WTC11 (cell line): Measurements from ENCODE around the gene BCORL1. TPM values are rescaled to one million over a fixed set of nuclear protein-coding genes. Genes with fewer than 3 reads are reported as not detected.

ENCODE experiments used
- ATAC-seq: fragments of 200-7000 bp; cut with Tn5 transposase; 2 replicates; pipeline ENCODE4 v1.10.0; 2021; ENCODE audit warnings: mild to moderate bottlenecking, moderate library complexity
- CTCF ChIA-PET: fragments of 300-600 bp; sonication (Branson Sonifier 250); formaldehyde crosslinking; loops from one replicate; lab custom pipeline; 2021; ENCODE audit warnings: antibody characterized with exemption; lab: Charles Lee
- POLR2A ChIA-PET: fragments of 350-600 bp; sonication (Branson Sonifier 250); formaldehyde crosslinking; loops from one replicate; lab custom pipeline; 2021; ENCODE audit warnings: antibody characterized with exemption; lab: Charles Lee
- DNase-seq: peaks from one replicate; pipeline ENCODE4 v3.0.0; 2021; ENCODE audit warnings: low spot score
- H3K27ac Mint-ChIP-seq: 2 replicates; pipeline ENCODE4 v1.8.0; 2021; ENCODE audit warnings: mixed read lengths
- H3K27me3 Mint-ChIP-seq: 2 replicates; pipeline ENCODE4 v1.8.0; 2021; ENCODE audit warnings: low read depth, mild to moderate bottlenecking, moderate library complexity, mixed read lengths
- H3K36me3 Mint-ChIP-seq: 2 replicates; pipeline ENCODE4 v1.8.0; 2021; ENCODE audit warnings: mixed read lengths
- H3K4me1 Mint-ChIP-seq: 2 replicates; pipeline ENCODE4 v1.8.0; 2022; ENCODE audit warnings: mixed read lengths
- H3K4me3 Mint-ChIP-seq: 2 replicates; pipeline ENCODE4 v1.8.0; 2021; ENCODE audit warnings: mild to moderate bottlenecking, moderate library complexity, mixed read lengths
- H3K9me3 Mint-ChIP-seq: 2 replicates; pipeline ENCODE4 v1.8.0; 2021; ENCODE audit warnings: mixed read lengths
- AR ChIP-seq: fragments of 250-450 bp; sonication (Bioruptor Pico); IDR thresholded peaks from 2 replicates; pipeline ENCODE4 v1.9.0; 2021; ENCODE audit warnings: mild to moderate bottlenecking
- ATF1 ChIP-seq: sonication (generic); formaldehyde crosslinking; IDR thresholded peaks from 2 replicates; pipeline ENCODE4 v1.8.1; 2023; ENCODE audit warnings: mild to moderate bottlenecking, moderate library complexity, missing genetic modification reagents
- E2F1 ChIP-seq: sonication (generic); formaldehyde crosslinking; IDR thresholded peaks from 2 replicates; pipeline ENCODE4 v1.8.0; 2022; ENCODE audit warnings: mild to moderate bottlenecking, missing genetic modification reagents
- FOXJ3 ChIP-seq: sonication (generic); formaldehyde crosslinking; IDR thresholded peaks from 2 replicates; pipeline ENCODE4 v1.9.0; 2021; ENCODE audit warnings: missing genetic modification reagents, mild to moderate bottlenecking, borderline replicate concordance
- HMGA2 ChIP-seq: fragments of 250-450 bp; sonication (Bioruptor Pico); IDR thresholded peaks from 2 replicates; pipeline ENCODE4 v1.4.0; 2021; ENCODE audit warnings: mild to moderate bottlenecking, moderate library complexity
- NFYB ChIP-seq: sonication (generic); formaldehyde crosslinking; conservative IDR thresholded peaks from 2 replicates; pipeline ENCODE4 v1.8.0; 2022; ENCODE audit warnings: low read depth, missing genetic modification reagents
- NR2C2 ChIP-seq: sonication (generic); formaldehyde crosslinking; IDR thresholded peaks from 2 replicates; pipeline ENCODE4 v1.8.0; 2022; ENCODE audit warnings: mild to moderate bottlenecking, missing genetic modification reagents
- PRDM15 ChIP-seq: sonication (generic); formaldehyde crosslinking; IDR thresholded peaks from 2 replicates; pipeline ENCODE4 v1.8.0; 2022; ENCODE audit warnings: missing genetic modification reagents
- PREB ChIP-seq: sonication (generic); formaldehyde crosslinking; IDR thresholded peaks from 2 replicates; pipeline ENCODE4 v1.8.1; 2022; ENCODE audit warnings: mild to moderate bottlenecking, missing genetic modification reagents, moderate library complexity, borderline replicate concordance
- RELA ChIP-seq: sonication (generic); formaldehyde crosslinking; IDR thresholded peaks from 2 replicates; pipeline ENCODE4 v1.8.1; 2022; ENCODE audit warnings: missing genetic modification reagents, mild to moderate bottlenecking, borderline replicate concordance
- STAT6 ChIP-seq: sonication (generic); formaldehyde crosslinking; conservative IDR thresholded peaks from 2 replicates; pipeline ENCODE4 v1.8.1; 2023; ENCODE audit warnings: mild to moderate bottlenecking, low read depth, missing genetic modification reagents, moderate library complexity
- TEAD1 ChIP-seq: sonication (generic); formaldehyde crosslinking; IDR thresholded peaks from 2 replicates; pipeline ENCODE4 v1.8.0; 2022; ENCODE audit warnings: mild to moderate bottlenecking, missing genetic modification reagents
- TEAD4 ChIP-seq: sonication (generic); formaldehyde crosslinking; IDR thresholded peaks from 2 replicates; pipeline ENCODE4 v1.8.0; 2022; ENCODE audit warnings: mild to moderate bottlenecking, missing genetic modification reagents
- ZNF219 ChIP-seq: sonication (generic); formaldehyde crosslinking; IDR thresholded peaks from 2 replicates; pipeline ENCODE4 v1.8.0; 2023; ENCODE audit warnings: missing genetic modification reagents, mild to moderate bottlenecking, borderline replicate concordance
- total RNA-seq: library from RNA; stranded (reverse); gene quantifications from 3 replicates; pipeline ENCODE4 v1.2.3, GENCODE V29; 2021

The BCORL1 gene
- total RNA-seq, 1 experiment from 2014 or later = 12.0 TPM

- Mint-ChIP-seq H3K9me3 (no peaks in the 10 kb centered on the region), H3K4me3 (no peak overlapping the region), H3K4me1 (peaks cover 20% of the 10 kb centered on the region), H3K27me3 (no peaks in the 10 kb centered on the region; the same call in 1 of the 2 replicates), H3K27ac (no peak overlapping the region), H3K36me3 (no peaks in the 10 kb centered on the region)
- POLR2A ChIA-PET = no interaction called here
- CTCF ChIA-PET = interaction anchor here (1.6 kb wide), 1 partner anchor 58 kb away, joined by 3 read pairs; no protein-coding TSS in a partner anchor
- TF ChIP-seq HMGA2 (CRISPR knock-in tag) (no peak), TEAD4 (CRISPR knock-in tag) (no peak), ZNF219 (no peak), ATF1 (CRISPR knock-in tag) (no peak), AR (CRISPR knock-in tag) (no peak), PREB (CRISPR knock-in tag) (no peak), FOXJ3 (CRISPR knock-in tag) (no peak), STAT6 (CRISPR knock-in tag) (no peak), TEAD1 (no peak), NR2C2 (CRISPR knock-in tag) (no peak), RELA (CRISPR knock-in tag) (no peak), PRDM15 (CRISPR knock-in tag) (no peak), NFYB (CRISPR knock-in tag) (no peak), E2F1 (CRISPR knock-in tag) (no peak)
- DNase-seq (no peak), ATAC-seq (no peak)
These were observed 103.4 kb downstream of the BCORL1 start for GRCh38 chrX:130085551-130086446.
